SU-DHL-6 (cell line): ENCODE results near the gene LYPD1.

Experiments used
- EZH2phosphoT487 ChIP-seq: fragments of 200-600 bp; sonication (generic), shearing (Covaris generic); conservative IDR thresholded peaks from 2 replicates; pipeline ENCODE4 v1.6.1; 2018; ENCODE audit warnings: mild to moderate bottlenecking, antibody characterized with exemption, low read length, moderate library complexity, mixed read lengths
- TF ChIP-seq, protein P1 (sequence below): fragments of 200-600 bp; sonication (generic); IDR thresholded peaks from one replicate; pipeline ENCODE4 v1.5.1; 2017; ENCODE audit warnings: antibody characterized with exemption, mild to moderate bottlenecking, low read length, moderate library complexity; ENCODE audit not compliant: insufficient read depth, poor library complexity, severe bottlenecking

- TF ChIP-seq, protein P1, sequence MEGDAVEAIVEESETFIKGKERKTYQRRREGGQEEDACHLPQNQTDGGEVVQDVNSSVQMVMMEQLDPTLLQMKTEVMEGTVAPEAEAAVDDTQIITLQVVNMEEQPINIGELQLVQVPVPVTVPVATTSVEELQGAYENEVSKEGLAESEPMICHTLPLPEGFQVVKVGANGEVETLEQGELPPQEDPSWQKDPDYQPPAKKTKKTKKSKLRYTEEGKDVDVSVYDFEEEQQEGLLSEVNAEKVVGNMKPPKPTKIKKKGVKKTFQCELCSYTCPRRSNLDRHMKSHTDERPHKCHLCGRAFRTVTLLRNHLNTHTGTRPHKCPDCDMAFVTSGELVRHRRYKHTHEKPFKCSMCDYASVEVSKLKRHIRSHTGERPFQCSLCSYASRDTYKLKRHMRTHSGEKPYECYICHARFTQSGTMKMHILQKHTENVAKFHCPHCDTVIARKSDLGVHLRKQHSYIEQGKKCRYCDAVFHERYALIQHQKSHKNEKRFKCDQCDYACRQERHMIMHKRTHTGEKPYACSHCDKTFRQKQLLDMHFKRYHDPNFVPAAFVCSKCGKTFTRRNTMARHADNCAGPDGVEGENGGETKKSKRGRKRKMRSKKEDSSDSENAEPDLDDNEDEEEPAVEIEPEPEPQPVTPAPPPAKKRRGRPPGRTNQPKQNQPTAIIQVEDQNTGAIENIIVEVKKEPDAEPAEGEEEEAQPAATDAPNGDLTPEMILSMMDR = no peak
- no peak for TF ChIP-seq EZH2phosphoT487
Observed at GRCh38 chr2:132719480-132719879, 49.5 kb upstream of the LYPD1 start.
